Gastrocnemius medialis (tissue), 4 donors: ENCODE measurements around the gene MEGF6. TPM values are rescaled to one million over a fixed set of nuclear protein-coding genes. Genes with fewer than 3 reads are reported as not detected.

Source experiments
- ATAC-seq, 2 donors: fragments of 150-250 bp; one replicate each; pipeline ENCODE4 v1.9.1; 2016
- DNase-seq, 2 donors: peaks; one replicate each; pipeline ENCODE4 v3.0.0-alpha.2; 2019
- H3K27ac ChIP-seq, 4 donors: fragments of 200-600 bp; sonication (generic); 1 replicate in 1 of 4; 2 replicates in 3 of 4; pipeline ENCODE4 v1.5.1; 2016 to 2018; ENCODE audit warnings: mild to moderate bottlenecking in 2 of 4, moderate library complexity in 1 of 4
- H3K27me3 ChIP-seq, 3 donors: fragments of 200-600 bp; sonication (generic) in 2 of 3; 1 replicate in 1 of 3; 2 replicates in 2 of 3; pipeline versions ENCODE4 v1.5.1 to v1.6.0; 2016 to 2019; ENCODE audit warnings: mild to moderate bottlenecking in 1 of 3, moderate library complexity in 1 of 3
- H3K36me3 ChIP-seq, 2 donors: fragments of 200-600 bp; sonication (generic) in 1 of 2; one replicate each; pipeline ENCODE4 v1.5.1; 2017 to 2018
- H3K4me1 ChIP-seq, 2 donors: fragments of 200-600 bp; sonication (generic) in 1 of 2; one replicate each; pipeline ENCODE4 v1.5.1; 2016 to 2017; ENCODE audit warnings: mild to moderate bottlenecking in 2 of 2
- H3K4me3 ChIP-seq, 4 donors: fragments of 200-600 bp; sonication (generic) in 3 of 4; 1 replicate in 1 of 4; 2 replicates in 3 of 4; pipeline ENCODE4 v1.5.1; 2016 to 2019; ENCODE audit warnings: mild to moderate bottlenecking in 2 of 4
- H3K9me3 ChIP-seq, 3 donors: fragments of 200-600 bp; sonication (generic) in 2 of 3; 1 replicate in 1 of 3; 2 replicates in 2 of 3; pipeline ENCODE4 v1.5.1; 2016 to 2019
- POLR2A ChIP-seq, 2 donors: fragments of 450-650 bp; IDR thresholded peaks; one replicate each; pipeline ENCODE4 v1.6.1; 2017; ENCODE audit warnings: antibody characterized with exemption in 2 of 2, mild to moderate bottlenecking in 2 of 2, moderate library complexity in 2 of 2
- in situ Hi-C, 4 donors: fragments of 200-750 bp; cut with MboI; loops; one replicate each; pipeline versions ENCODE4 v1.15.0 to v1.8.0; 2017; ENCODE audit warnings: low sequenced_read_pairs in 4 of 4
- intact Hi-C: fragments of 100-400 bp; cut with DNase I; formaldehyde crosslinking; loops from one replicate; pipeline ENCODE4 v1.15.1; 2023; ENCODE audit warnings: low total_unique reads
- total RNA-seq, 4 donors: library from RNA; depleted of rRNA; stranded (reverse); fragments of >200 nt; gene quantifications; one replicate each; pipeline versions ENCODE4 v1.1.0 to v1.2.3, GENCODE V29; 2016
- TF ChIP-seq, protein P1 (sequence below), 5 experiments: fragments of 450-650 bp in 3 of 5; fragments of 200-600 bp in 2 of 5; sonication (generic) in 2 of 5; IDR thresholded peaks in 4 of 5; conservative IDR thresholded peaks in 1 of 5; 1 replicate in 4 of 5; 2 replicates in 1 of 5; pipeline ENCODE4 v1.5.1; 2016 to 2019; ENCODE audit warnings: antibody characterized with exemption in 5 of 5, mild to moderate bottlenecking in 3 of 5, moderate library complexity in 3 of 5

Gene MEGF6, protein sequence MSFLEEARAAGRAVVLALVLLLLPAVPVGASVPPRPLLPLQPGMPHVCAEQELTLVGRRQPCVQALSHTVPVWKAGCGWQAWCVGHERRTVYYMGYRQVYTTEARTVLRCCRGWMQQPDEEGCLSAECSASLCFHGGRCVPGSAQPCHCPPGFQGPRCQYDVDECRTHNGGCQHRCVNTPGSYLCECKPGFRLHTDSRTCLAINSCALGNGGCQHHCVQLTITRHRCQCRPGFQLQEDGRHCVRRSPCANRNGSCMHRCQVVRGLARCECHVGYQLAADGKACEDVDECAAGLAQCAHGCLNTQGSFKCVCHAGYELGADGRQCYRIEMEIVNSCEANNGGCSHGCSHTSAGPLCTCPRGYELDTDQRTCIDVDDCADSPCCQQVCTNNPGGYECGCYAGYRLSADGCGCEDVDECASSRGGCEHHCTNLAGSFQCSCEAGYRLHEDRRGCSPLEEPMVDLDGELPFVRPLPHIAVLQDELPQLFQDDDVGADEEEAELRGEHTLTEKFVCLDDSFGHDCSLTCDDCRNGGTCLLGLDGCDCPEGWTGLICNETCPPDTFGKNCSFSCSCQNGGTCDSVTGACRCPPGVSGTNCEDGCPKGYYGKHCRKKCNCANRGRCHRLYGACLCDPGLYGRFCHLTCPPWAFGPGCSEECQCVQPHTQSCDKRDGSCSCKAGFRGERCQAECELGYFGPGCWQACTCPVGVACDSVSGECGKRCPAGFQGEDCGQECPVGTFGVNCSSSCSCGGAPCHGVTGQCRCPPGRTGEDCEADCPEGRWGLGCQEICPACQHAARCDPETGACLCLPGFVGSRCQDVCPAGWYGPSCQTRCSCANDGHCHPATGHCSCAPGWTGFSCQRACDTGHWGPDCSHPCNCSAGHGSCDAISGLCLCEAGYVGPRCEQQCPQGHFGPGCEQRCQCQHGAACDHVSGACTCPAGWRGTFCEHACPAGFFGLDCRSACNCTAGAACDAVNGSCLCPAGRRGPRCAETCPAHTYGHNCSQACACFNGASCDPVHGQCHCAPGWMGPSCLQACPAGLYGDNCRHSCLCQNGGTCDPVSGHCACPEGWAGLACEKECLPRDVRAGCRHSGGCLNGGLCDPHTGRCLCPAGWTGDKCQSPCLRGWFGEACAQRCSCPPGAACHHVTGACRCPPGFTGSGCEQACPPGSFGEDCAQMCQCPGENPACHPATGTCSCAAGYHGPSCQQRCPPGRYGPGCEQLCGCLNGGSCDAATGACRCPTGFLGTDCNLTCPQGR (N-terminal part only)
- 1 to 10 TPM; 1.9 to 5.7 (median 4.9) TPM for total RNA-seq

DNA sequence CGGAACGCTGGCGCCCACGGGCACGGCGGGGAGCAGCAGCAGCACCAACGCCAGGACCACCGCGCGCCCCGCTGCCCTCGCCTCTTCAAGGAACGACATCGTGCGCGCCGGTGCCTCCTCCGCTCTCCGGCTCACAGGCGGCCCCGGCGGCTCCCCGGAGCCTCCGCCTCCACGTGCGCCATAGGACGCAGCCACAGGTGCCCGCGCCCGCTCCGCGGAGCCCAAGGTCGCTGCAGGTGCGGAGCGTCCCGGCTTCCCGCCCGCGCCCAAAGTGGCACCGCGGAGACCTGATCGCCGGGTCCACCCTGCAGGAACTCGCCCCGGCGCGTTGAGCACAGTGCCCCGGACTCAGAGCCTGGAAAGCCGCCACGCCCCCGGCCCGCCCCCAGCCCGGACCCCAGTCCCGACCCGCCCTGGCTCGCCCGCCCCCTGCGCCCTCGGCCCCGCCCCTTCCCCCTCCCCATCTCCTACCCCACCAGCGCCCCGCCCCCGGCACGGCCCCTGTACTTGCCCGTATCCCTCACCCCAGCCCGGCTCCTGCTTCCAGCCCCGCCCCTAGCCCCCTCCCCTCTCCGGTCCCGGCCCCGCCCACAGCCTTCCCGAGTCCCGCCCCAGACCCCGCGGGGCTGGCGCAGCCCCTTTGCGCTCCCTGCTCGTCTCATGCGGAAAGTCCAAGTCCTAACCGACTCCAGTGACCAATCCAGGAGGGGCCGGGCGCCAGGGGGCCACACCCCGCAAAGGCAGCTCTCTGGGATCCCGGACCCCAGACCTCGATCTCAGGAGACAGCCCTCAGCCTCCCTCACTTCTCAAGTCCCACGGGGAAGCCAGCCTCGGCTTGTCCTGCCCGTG, at the start of gene MEGF6:
TSS of gene MEGF6 (minus strand) at position 339 of the 850 bp plus-strand sequence. CDS start at position 99, 240 bp downstream.
- Histone ChIP-seq H3K4me3 (peak within 1 kb of the TSS in 3 of 4 donors; percentile 37 to 47 (median 42)), H3K27me3 (peaks cover 23 to 53% (median 24%) of the 10 kb centered on the region in 3 donors), H3K27ac (no peak within 1 kb of the TSS), H3K4me1 (peaks cover 4 to 13% of the 10 kb centered on the region in 2 donors), H3K36me3 (no peaks in the 10 kb centered on the region), H3K9me3 (no peaks in the 10 kb centered on the region)
- peak in 1 of 2 donors; percentile 33 for ATAC-seq
- TF ChIP-seq, protein P1, sequence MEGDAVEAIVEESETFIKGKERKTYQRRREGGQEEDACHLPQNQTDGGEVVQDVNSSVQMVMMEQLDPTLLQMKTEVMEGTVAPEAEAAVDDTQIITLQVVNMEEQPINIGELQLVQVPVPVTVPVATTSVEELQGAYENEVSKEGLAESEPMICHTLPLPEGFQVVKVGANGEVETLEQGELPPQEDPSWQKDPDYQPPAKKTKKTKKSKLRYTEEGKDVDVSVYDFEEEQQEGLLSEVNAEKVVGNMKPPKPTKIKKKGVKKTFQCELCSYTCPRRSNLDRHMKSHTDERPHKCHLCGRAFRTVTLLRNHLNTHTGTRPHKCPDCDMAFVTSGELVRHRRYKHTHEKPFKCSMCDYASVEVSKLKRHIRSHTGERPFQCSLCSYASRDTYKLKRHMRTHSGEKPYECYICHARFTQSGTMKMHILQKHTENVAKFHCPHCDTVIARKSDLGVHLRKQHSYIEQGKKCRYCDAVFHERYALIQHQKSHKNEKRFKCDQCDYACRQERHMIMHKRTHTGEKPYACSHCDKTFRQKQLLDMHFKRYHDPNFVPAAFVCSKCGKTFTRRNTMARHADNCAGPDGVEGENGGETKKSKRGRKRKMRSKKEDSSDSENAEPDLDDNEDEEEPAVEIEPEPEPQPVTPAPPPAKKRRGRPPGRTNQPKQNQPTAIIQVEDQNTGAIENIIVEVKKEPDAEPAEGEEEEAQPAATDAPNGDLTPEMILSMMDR (IDR thresholded peaks at IDR 0.05 in 4 of 5, conservative IDR thresholded peaks at IDR 0.05 in 1 of 5): no peak
- TF ChIP-seq POLR2A (IDR thresholded peaks at IDR 0.05): no peak
- intact Hi-C loops (no loop called here), in situ Hi-C loops (no loop called here)
- no peak for DNase-seq

DNA sequence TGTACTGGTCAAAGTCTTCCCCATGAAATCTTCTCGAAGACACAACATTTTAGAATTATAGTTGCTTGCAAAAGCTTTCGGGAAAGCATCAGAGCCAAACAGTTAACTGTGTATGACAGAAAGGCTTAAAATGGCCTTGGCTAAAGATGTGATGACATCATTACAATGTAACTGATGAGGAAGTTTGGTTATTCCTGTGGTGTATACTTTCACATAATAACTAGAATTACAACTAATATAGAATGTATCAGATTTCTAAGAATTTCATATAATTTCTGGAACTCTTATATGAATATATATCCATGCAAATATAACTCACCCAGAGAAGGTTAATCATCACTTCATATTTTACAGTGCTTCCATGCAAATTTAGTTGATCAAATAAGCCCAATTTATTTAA, 49.4 kb upstream of the MEGF6 start:
- H3K4me1 ChIP-seq: no peaks in the 10 kb centered on the region
- no peak for DNase-seq
- H3K27me3 ChIP-seq: peaks cover 0 to 7% (median 5%) of the 10 kb centered on the region in 3 donors
- intact Hi-C loops (no loop called here), in situ Hi-C loops (no loop called here)
- H3K27ac ChIP-seq: no peak overlapping the region
- no peak for TF ChIP-seq POLR2A (IDR thresholded peaks at IDR 0.05)
- TF ChIP-seq, protein P1 (IDR thresholded peaks at IDR 0.05 in 4 of 5, conservative IDR thresholded peaks at IDR 0.05 in 1 of 5): no peak
- H3K36me3 ChIP-seq: no peaks in the 10 kb centered on the region
- no peak overlapping the region for H3K4me3 ChIP-seq
- ATAC-seq: no peak
- H3K9me3 ChIP-seq: no peaks in the 10 kb centered on the region

DNA sequence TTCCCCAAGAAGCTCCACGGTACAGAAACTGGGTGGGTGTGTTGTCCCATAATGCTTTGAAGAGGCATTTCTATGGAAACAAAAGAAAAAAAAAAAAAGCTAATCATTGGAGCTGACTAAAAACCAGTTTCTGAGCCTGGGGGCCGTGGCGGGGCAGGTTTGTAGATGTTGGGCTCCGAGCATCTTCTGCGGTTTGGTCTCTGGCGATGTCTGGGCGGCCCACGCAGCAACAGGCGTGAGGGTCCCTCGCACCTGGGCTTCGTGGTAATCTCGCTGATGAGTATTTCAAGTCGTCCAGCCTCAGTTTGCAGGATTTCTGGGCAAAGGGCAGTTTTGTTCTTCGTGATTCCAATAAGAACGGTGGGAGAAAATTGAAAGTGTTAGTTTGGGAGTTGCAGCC, 47.8 kb upstream of the MEGF6 start:
- Histone ChIP-seq H3K27ac (no peak overlapping the region), H3K9me3 (no peaks in the 10 kb centered on the region), H3K4me3 (no peak overlapping the region), H3K36me3 (no peaks in the 10 kb centered on the region), H3K27me3 (peaks cover 11 to 21% (median 16%) of the 10 kb centered on the region in 3 donors), H3K4me1 (no peaks in the 10 kb centered on the region)
- DNase-seq (peak in 1 of 2 donors; percentile 5), ATAC-seq (no peak)
- TF ChIP-seq, protein P1 (IDR thresholded peaks at IDR 0.05 in 4 of 5, conservative IDR thresholded peaks at IDR 0.05 in 1 of 5): no peak
- no peak for TF ChIP-seq POLR2A (IDR thresholded peaks at IDR 0.05)
- in situ Hi-C loops: no loop called here
- intact Hi-C loops: no loop called here

DNA sequence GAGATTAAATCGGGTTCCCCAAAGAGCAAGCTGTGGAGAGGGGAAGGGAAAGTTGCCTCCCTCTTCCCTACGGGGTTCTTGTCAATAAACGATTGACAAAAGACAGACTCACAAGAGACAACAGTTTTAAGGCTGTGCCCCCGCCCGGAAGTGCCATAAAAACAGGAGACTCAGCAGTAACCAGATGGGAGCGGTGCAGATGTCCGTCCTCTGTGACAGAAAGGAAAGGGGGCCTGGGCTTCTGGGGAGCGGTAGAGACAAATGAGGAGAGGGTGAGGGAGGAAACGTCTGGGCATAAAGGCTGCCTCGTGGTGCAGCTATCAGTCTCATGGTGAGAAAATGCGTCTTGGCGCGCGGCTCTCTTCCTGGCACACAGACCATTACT, 46.9 kb upstream of the MEGF6 start:
- H3K27ac ChIP-seq: no peak overlapping the region
- H3K27me3 ChIP-seq: peaks cover 20 to 29% (median 25%) of the 10 kb centered on the region in 3 donors
- no peak overlapping the region for H3K4me3 ChIP-seq
- ATAC-seq (no peak), DNase-seq (peak in 1 of 2 donors; percentile 3)
- in situ Hi-C loops: no loop called here
- H3K9me3 ChIP-seq: no peaks in the 10 kb centered on the region
- TF ChIP-seq, protein P1 (IDR thresholded peaks at IDR 0.05 in 4 of 5, conservative IDR thresholded peaks at IDR 0.05 in 1 of 5): no peak
- no peak for TF ChIP-seq POLR2A (IDR thresholded peaks at IDR 0.05)
- no peaks in the 10 kb centered on the region for H3K36me3 ChIP-seq
- no peaks in the 10 kb centered on the region for H3K4me1 ChIP-seq
- intact Hi-C loops: no loop called here
